Stimulated activated CD8-positive, alpha-beta memory T cell treated with anti-CD3 and anti-CD28 coated beads, Interleukin-15, amount 100 ng/mL, for 1 hour (primary cell): ENCODE data around the gene EEFSEC.

Experiments
- DNase-seq: peaks from one replicate; pipeline ENCODE4 v3.0.0-alpha.2; 2020; ENCODE audit warnings: low read depth

The EEFSEC gene

GRCh38 chr3:128273109-128273840, 120.0 kb downstream of the EEFSEC start:
- no peak for DNase-seq

DNA sequence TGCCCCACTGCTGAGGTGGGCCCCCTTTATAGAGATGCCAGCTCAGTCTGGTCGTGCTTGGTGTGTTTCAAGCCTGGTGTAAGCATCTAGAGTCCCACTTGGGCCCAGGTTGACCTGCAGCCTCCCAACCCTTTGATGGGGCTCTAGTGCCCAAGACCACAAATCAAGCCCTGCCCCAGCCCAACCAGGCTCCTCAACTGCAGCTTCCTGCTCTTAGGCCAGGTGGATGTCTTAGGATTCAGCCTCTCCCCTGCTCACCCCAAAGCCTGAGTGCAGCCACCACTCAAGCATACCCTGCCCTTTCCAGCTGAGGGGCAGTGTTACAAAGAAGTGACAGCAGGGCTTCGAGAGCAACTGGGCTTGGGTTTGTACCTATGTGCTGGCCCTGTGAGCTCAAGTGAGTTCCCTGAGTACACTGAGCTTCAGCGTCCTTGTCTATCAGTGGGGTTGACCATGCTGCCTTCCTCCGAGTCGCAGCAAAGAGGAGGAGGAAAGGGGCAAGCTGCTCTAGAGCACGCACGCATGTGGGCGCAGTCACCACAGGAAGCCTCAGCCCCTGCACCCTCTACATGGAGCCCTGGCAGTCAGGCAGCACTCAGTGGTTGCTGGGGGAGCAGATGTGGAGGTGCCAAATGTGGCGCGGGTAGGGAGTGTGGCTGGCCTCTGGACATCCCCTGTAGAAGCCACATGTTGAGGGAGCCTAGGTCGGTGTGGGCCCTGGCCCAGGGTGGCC, 120.7 kb downstream of the EEFSEC start:
- no peak for DNase-seq

DNA sequence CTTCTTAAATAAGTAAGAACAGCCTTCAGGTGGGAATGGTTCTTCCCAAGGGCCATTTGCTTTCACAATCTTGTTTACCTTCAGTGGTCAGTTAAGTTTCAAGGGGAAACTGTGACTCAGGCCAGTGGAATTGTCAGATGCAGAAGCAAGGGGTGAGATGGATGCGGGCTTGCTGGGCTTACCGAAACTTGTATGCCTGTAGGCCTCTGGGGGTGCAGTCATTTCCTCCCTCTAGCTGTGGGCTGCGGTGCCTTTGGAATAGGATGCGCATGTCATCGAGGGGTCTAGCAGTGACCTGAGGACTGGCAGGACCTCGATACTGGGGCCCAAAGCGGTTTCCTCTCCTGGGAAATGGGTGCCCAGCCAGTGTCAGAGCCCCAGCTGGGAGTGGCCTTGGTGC, 121.6 kb downstream of the EEFSEC start:
- no peak for DNase-seq

GRCh38 chr3:128275316-128276145, 122.2 kb downstream of the EEFSEC start:
- no peak for DNase-seq

- DNase-seq = no peak
Measured at GRCh38 chr3:128276146-128276435, 122.8 kb downstream of the EEFSEC start.

GRCh38 chr3:128276577-128277183, 123.4 kb downstream of the EEFSEC start:
- DNase-seq = no peak

DNA sequence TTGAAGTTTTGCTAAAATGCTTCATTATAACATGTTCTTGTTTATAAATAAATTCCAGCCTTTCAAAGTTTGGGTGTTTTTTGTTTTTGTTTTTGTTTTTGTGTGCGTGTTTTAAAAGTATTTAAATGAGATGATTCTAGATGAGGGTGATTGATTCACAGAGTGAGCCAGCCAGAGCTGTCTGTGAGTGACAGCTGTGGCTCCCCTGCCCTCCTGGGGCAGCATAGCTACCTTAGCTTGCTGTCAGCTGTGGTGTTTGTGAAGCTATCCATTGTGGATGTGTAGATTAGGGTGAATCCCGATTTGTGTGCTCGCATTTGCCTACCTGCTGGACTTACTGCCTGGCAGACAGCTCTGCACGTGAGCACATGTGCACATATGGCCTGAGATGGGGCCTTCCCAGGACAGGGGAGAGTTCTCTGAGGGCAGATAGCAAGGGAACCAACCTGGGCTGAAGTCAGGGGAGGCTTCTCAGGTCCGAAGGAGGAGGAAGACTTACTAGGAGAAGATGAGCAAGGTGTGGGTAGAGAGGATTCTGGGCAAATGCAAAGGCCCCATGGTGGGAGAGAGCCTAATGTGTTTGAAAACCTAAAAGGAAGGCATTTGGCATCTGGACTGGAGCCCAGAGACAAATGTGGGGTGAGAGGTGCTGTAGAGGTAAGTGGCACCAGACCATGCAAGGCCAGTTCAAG, 124.2 kb downstream of the EEFSEC start:
- no peak for DNase-seq

GRCh38 chr3:128278130-128278529, 124.8 kb downstream of the EEFSEC start:
- DNase-seq = no peak

DNA sequence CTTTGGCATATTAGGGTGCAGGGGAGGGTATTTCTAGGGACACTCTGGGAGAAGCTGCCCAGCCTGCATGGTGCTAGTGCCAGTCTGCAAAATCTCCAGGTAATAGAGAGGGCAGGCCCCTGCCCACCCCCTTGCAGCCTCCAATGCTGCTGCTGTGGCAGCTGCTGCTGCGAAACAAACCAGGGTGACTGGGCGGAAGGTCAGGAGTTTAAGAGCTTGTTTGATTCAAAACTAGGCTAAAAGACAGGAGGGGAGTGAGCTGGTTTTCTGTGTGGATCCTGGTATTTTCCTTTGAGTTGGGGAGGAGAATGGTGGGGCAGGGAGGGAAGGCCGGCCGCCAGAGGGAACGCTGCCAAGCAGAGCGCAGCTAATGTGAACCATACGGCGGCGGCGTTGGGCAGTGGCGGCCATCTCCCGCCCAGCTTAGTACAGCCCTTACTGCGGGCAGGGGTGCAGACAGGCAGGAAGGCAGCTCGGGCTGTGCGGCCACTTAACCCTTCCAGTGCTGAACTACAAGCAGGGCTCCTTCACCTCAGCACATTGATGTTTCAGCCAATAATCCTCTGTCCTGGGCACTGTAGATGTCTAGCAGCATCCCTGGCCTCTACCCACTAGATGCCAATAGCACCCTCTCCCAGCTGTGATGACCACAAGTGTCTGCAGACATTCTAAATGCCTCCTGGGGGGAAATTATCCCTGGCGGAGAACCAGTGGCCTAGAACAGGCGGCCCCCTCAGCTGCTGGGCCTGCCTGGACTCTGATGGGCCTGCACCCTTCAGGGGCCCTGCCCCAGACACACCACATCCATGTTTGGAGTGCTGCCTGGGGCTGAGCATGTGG, 125.7 kb downstream of the EEFSEC start:
- DNase-seq = no peak

DNA sequence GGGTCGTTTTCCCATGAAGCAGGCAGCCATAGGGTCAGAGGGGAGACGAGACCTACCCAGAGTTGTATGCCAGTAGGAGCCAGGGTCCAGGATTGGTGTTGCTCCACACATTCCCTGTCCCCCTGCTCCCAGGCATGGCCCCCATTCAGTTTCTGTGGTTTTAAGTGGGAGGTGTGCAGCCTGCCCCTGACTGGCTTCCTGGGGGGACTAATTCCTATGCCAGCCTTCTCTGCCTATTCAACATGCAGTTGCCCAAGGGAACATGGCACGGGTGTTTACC, 126.3 kb downstream of the EEFSEC start:
- DNase-seq = no peak

DNA sequence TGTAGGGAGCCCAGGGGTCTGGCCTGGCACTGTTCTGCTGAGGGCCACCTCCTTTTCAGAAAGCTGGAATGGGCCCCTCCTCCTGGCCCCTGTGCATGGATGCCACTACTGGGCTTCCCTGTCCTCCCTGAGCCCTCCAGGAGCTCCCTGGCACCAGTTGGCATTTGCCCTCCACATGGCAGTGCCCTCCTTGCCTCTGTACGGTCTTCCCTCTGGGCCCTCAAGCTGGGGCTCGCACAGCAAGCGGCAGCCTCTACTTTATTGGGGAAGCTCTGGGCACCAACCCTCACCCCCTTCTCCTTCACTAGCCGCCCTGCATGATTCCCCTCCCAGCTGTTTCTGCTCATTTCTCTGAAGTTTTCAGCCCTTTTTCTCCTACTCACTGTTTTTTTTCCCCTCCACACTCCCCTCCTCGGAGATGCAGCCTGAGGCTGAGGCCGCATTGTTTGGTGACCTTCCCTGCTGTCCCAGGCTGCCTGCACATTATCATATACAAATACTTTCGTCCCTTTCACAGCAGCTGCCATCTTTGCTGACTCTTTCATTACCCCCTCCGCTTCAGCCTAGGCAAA, 127.3 kb downstream of the EEFSEC start:
- no peak for DNase-seq

- no peak for DNase-seq
Measured at GRCh38 chr3:128281056-128281455, 127.8 kb downstream of the EEFSEC start.

- no peak for DNase-seq
Measured at GRCh38 chr3:128281461-128282367, 128.4 kb downstream of the EEFSEC start.

DNA sequence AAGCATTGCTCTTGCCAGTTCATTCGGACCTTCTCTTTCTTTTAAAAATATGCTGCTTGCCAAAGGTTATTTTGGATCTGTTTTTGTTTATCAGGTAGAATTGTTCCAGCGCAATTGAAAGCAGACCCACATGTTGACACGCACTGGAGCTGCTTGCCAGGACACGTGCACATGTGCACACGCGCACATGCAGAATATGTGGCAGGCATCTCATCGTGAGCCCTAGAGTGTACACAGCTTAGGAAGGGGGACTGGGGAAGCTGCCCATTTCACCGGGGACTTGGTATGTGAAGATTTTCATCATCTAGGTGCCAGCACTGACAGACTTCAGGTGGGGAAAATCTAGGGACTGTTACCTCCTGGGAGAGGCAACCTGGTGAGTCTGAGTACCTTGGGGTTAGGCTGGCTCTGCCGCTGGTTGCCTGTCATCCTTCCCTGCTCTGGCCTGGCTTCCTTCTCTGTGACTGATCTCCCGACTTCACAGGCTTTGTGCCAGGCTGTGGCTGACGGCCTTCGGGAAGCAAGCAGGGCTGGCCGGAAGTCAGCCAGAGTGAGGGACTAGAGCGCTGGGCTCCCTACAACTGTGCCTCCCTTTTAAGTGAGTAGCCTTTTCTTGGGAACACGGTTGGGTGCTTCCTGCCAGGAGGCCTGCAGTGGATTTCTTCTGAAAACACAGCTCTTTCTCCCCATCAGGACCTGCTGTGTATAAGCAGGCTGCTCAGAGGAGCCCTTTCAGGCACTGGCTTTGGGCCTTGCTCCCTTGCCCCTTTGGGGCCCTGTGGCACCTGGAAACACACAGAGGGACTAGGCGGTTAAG, 129.3 kb downstream of the EEFSEC start:
- DNase-seq = no peak

DNA sequence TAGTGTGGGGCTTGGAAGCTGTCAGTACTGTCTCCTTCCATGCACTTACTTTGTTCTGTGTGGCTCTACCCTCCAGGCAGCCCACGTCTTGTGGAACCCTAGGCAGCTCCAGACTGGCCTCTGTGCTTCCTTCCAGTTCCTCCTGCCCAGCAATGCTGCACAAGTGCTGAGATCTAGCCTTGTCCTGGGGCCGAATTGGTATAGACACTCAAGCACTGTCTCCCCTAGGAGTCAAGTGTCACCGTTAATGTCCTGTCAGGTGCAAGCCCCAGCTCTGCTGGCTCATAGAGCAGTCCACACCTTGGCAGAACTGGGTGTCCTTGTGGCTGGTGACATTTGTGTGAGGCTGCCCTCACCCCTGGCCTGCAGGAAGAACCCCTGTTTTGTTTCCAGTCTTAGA, 130.1 kb downstream of the EEFSEC start:
- no peak for DNase-seq

DNA sequence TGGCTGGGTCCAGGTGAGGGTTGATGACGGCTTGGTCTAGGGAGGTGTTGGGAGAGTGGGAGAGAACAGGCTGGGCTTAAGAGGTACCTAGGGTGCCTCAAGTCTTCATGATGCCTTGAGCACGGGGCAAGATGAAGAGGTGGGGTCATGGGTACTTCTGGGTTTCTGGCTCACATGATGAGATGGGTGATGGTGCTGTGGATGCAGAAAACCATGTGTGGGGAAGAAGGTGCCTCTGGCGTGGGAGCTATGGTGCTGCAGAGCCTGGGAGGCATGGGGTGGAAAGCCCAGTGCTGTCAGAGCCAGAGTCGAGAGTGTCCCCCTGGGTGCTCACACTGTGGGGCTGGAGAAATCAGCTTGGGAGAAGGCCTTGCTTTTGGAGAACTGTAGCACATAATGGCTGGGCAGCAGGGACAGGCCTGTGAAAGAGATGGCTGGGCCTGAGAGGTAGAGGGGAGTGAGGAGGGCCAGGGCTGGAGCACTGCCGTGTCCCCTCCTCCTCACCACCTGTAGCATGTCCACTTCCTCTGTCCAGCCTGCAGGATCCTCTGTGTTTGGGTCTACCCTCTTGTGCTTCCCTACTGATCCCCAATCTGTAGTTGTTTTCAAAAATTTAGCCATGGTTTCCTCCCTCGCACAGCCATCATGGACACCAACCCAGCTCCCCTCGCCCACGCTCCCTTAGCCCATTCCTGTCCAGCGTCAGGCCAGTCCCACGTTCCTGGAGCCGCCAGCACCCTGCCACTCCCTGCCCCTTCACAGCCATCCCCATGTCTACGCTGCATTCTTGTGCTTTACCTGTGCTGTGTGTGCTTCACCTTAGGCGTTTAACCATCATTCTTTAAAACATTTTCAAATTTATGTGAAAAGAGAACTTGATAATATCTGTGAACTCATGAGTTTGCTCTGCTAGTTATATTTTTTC, 132.0 kb downstream of the EEFSEC start:
- no peak for DNase-seq

- DNase-seq = no peak
Measured at GRCh38 chr3:128285967-128286321, 132.7 kb downstream of the EEFSEC start.

DNA sequence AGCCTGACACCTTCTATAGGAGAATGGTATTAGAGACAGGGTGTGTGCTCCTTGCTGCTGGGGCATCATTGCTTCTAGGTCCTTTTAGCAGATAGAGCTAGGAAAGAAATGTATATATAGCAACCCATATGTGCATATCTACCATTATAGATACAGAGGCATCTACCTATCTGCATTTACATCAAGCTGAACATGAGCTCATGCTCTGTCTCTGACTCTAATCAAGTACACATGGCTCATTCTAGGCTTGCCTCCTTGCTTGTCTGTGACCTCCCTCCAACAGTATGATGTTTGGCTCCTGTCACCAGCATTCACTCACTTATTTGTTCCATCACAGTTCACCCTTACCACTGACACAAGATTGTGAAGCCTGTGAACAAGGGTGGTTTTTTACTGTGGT, 133.4 kb downstream of the EEFSEC start:
- no peak for DNase-seq
